DOHH2 (cell line): ENCODE measurements around the gene CBLB.

Source experiments
- H3F3A ChIP-seq: fragments of 200-600 bp; sonication (generic), shearing (Covaris generic); 2 replicates; pipeline ENCODE4 v1.6.0; 2016; ENCODE audit warnings: antibody characterized with exemption, mild to moderate bottlenecking; ENCODE audit not compliant: control insufficient read depth, insufficient read depth
- H3K27ac ChIP-seq: fragments of 200-600 bp; sonication (generic); 2 replicates; pipeline ENCODE4 v1.5.1; 2014; ENCODE audit warnings: low read depth, mild to moderate bottlenecking, low read length, moderate library complexity
- H3K27me3 ChIP-seq: fragments of 200-600 bp; sonication (generic); 2 replicates; pipeline ENCODE4 v1.6.1; 2014; ENCODE audit warnings: mild to moderate bottlenecking, low read length, mixed read lengths; ENCODE audit not compliant: control insufficient read depth
- H3K36me3 ChIP-seq: fragments of 200-600 bp; sonication (generic); 2 replicates; pipeline ENCODE4 v1.6.1; 2014; ENCODE audit warnings: mild to moderate bottlenecking, low read length, moderate library complexity, mixed read lengths; ENCODE audit not compliant: control insufficient read depth
- H3K4me1 ChIP-seq: fragments of 200-600 bp; sonication (generic); 2 replicates; pipeline ENCODE4 v1.6.1; 2014; ENCODE audit warnings: mild to moderate bottlenecking, low read length, mixed read lengths; ENCODE audit not compliant: control insufficient read depth
- H3K4me2 ChIP-seq: fragments of 200-600 bp; sonication (generic); 2 replicates; pipeline ENCODE4 v1.6.0; 2014; ENCODE audit warnings: mild to moderate bottlenecking, low read length, moderate library complexity
- H3K4me3 ChIP-seq: fragments of 200-600 bp; sonication (generic); 2 replicates; pipeline ENCODE4 v1.5.1; 2014; ENCODE audit warnings: mild to moderate bottlenecking, low read length, mixed read lengths
- H3K79me2 ChIP-seq: fragments of 200-600 bp; sonication (generic); 2 replicates; pipeline ENCODE4 v1.6.1; 2014; ENCODE audit warnings: mild to moderate bottlenecking, low read length, mixed read lengths; ENCODE audit not compliant: control insufficient read depth
- H3K9me2 ChIP-seq: fragments of 200-600 bp; sonication (generic); replicated peaks from 2 replicates; pipeline ENCODE4 v1.6.1; 2014; ENCODE audit warnings: mild to moderate bottlenecking, low read length, mixed read lengths; ENCODE audit not compliant: control insufficient read depth
- H3K9me3 ChIP-seq: fragments of 200-600 bp; sonication (generic); 2 replicates; pipeline ENCODE4 v1.6.1; 2014; ENCODE audit warnings: antibody characterized with exemption, low read length, mixed read lengths; ENCODE audit not compliant: control insufficient read depth, insufficient read depth
- H4K20me1 ChIP-seq: fragments of 200-600 bp; sonication (generic); 2 replicates; pipeline ENCODE4 v1.6.0; 2014; ENCODE audit warnings: low read depth, mild to moderate bottlenecking, antibody characterized with exemption, low read length, moderate library complexity; ENCODE audit not compliant: control insufficient read depth, insufficient read depth
- EZH2phosphoT487 ChIP-seq: fragments of 200-600 bp; sonication (generic); IDR thresholded peaks from 2 replicates; pipeline ENCODE4 v1.6.1; 2017; ENCODE audit warnings: borderline replicate concordance, mild to moderate bottlenecking, antibody characterized with exemption, low read length, moderate library complexity, mixed read lengths
- TF ChIP-seq, protein P1 (sequence below): fragments of 200-600 bp; sonication (generic); IDR thresholded peaks from one replicate; pipeline ENCODE4 v1.5.1; 2014; ENCODE audit warnings: antibody characterized with exemption, mild to moderate bottlenecking, low read depth, low read length; ENCODE audit not compliant: poor library complexity, severe bottlenecking

Gene CBLB

DNA sequence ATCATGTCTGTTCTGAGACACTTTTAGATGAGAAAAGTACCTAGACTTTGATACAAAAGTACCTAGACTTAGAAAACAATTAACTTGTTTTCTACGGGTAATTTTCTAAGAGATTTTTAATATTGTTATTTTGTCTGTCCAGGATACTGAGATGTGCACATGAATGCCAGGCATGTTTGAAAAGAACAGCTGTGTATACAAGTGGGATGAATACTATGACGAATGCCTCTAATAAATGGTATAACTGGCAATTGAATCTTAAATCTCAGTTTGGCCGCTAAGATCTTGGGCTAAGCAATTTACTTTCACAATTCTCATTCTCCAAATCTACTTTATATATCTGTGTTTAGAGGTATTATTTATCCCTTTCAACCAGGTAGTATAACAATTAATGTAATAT lies 207.4 kb downstream of the CBLB start:
- no peaks in the 10 kb centered on the region for H3F3A ChIP-seq

GRCh38 chr3:105656651-105657504 lies 211.9 kb downstream of the CBLB start:
- H3K4me2 ChIP-seq, result no peak overlapping the region
- H4K20me1 ChIP-seq, result no peaks in the 10 kb centered on the region
- no peak overlapping the region for H3K4me3 ChIP-seq
- H3K36me3 ChIP-seq, result peaks cover 15% of the 10 kb centered on the region
- TF ChIP-seq, protein P1, sequence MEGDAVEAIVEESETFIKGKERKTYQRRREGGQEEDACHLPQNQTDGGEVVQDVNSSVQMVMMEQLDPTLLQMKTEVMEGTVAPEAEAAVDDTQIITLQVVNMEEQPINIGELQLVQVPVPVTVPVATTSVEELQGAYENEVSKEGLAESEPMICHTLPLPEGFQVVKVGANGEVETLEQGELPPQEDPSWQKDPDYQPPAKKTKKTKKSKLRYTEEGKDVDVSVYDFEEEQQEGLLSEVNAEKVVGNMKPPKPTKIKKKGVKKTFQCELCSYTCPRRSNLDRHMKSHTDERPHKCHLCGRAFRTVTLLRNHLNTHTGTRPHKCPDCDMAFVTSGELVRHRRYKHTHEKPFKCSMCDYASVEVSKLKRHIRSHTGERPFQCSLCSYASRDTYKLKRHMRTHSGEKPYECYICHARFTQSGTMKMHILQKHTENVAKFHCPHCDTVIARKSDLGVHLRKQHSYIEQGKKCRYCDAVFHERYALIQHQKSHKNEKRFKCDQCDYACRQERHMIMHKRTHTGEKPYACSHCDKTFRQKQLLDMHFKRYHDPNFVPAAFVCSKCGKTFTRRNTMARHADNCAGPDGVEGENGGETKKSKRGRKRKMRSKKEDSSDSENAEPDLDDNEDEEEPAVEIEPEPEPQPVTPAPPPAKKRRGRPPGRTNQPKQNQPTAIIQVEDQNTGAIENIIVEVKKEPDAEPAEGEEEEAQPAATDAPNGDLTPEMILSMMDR, result no peak
- no peak overlapping the region for H3K27ac ChIP-seq
- no peaks in the 10 kb centered on the region for H3K79me2 ChIP-seq
- H3K4me1 ChIP-seq, result 0 out of 2 replicates have a peak, but pooled peaks cover 3% of the 10 kb centered on the region
- H3F3A ChIP-seq, result no peaks in the 10 kb centered on the region
- H3K27me3 ChIP-seq, result no peaks in the 10 kb centered on the region
- H3K9me3 ChIP-seq, result no peaks in the 10 kb centered on the region
- H3K9me2 ChIP-seq, result no peaks in the 10 kb centered on the region

More for the DNA sequence above, 207.4 kb downstream of the CBLB start:
- Histone ChIP-seq H3K4me1 (no peaks in the 10 kb centered on the region), H3K27ac (no peak overlapping the region), H3K9me2 (no peaks in the 10 kb centered on the region), H3K4me2 (no peak overlapping the region), H4K20me1 (no peaks in the 10 kb centered on the region), H3K79me2 (no peaks in the 10 kb centered on the region), H3K9me3 (no peaks in the 10 kb centered on the region), H3K27me3 (no peaks in the 10 kb centered on the region), H3K4me3 (no peak overlapping the region), H3K36me3 (peaks cover 15% of the 10 kb centered on the region)
- no peak for TF ChIP-seq EZH2phosphoT487
- TF ChIP-seq, protein P1, result no peak

DNA sequence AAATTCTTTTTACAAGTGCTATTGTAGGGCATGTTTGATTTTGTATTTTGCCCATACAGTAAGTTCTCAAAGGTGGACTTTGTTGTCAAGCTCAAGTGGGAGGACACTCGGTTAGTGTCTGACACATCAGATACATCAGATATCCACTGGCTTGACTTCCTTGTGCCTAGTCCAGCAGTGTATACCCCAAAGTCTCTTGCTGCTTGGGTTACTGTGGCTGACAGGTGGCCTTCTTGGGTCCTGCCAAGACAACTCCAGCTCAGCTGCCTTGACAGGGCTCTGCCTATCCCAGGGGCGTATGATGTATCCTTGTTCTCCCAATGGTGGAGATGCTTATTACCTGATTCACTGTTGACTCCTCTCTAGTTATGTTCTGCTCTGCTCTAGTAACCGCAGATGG lies 214.9 kb downstream of the CBLB start:
- H3K4me2 ChIP-seq, result no peak overlapping the region
- H3K36me3 ChIP-seq, result peaks cover 8% of the 10 kb centered on the region
- no peaks in the 10 kb centered on the region for H3K27me3 ChIP-seq
- no peaks in the 10 kb centered on the region for H3K79me2 ChIP-seq
- no peak overlapping the region for H3K4me3 ChIP-seq
- no peaks in the 10 kb centered on the region for H3F3A ChIP-seq
- TF ChIP-seq, protein P1, result no peak
- TF ChIP-seq EZH2phosphoT487, result no peak
- no peaks in the 10 kb centered on the region for H3K9me2 ChIP-seq
- H3K4me1 ChIP-seq, result 0 out of 2 replicates have a peak, but pooled peaks cover 3% of the 10 kb centered on the region
- H3K27ac ChIP-seq, result no peak overlapping the region
- H3K9me3 ChIP-seq, result no peaks in the 10 kb centered on the region
- H4K20me1 ChIP-seq, result no peaks in the 10 kb centered on the region
